ENCODE data around the gene NDRG4.

Gene NDRG4, protein sequence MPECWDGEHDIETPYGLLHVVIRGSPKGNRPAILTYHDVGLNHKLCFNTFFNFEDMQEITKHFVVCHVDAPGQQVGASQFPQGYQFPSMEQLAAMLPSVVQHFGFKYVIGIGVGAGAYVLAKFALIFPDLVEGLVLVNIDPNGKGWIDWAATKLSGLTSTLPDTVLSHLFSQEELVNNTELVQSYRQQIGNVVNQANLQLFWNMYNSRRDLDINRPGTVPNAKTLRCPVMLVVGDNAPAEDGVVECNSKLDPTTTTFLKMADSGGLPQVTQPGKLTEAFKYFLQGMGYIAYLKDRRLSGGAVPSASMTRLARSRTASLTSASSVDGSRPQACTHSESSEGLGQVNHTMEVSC

DNA sequence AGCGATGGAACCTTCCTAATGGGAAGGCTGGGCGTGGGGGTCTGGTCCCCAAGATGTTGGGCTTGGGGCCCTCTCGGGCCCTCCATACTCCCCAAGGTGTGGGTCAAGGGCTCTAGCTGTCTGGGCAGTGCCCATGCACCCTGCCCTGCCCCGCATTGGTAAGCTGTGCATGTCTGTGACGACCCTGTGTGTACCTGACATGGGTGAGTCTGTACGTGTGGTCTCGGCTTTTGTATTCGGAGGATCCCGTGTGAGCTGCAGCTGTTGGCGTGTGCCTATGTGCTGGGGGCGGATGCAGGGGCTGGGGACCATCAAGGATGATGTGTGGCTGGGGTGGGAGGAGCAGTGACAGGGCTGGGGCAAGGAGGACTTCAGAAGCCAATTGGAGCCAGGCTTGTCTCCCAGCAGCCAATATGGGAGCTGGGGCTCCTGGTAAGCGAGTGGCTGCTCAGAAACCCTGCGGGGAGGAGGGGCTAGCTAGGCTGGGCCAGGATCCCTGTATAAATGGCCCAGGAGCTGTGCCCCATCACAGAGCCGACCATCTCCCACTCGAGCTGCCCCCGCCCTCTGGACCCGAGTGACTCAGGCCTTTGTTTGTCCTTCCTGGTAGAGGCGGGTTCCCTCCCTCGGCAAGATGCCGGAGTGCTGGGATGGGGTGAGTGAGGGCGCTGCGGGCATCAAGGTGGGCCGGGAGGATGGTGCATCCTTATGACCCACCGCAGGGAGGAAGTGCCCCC is at the start of gene NDRG4:
Gene NDRG4 (plus strand): TSS at position 529 of the 737 bp plus-strand sequence. CDS start 106 bp downstream, at position 635.
- DNase-seq = peak; percentile 57

DNA sequence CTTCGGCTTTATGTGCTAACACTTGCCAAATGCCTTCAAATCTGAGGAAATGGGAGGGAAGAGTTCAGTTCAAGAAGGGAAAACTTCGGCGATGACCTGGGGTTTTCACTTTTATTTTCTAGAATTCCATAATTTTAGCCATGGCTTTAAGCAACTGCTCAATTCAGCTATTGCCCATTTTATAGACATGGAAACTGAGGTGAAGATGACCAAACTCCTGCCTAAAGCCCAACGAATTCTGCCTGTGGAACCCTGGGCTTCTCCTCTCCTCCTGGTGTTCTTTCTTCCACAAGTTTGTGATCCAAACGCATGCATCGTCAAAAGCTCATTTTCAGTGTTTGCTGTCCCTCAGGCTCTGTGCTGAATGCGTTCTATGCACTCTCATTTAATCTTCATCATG is 49.4 kb upstream of the NDRG4 start:
- no peak for DNase-seq

DNA sequence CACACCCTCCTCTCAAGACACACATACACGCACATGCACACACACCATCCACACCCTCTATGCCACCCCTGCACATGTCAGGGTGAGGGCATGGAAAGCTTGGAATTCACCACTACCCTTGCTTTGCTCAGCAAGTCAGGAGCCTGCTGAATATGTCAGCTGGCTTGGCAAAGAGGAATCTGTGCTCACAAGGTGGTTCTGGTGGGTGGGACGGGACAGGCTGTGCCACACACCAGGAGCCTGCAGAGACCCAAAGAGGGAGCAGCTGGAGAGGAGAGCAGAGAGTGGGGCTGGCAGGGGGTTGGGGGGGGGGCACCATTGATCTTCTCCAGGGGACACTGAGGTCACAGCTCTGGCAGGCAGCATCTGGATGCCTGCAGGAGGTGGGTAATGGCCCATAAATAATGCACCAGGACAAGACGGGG is 48.7 kb upstream of the NDRG4 start:
- DNase-seq = no peak

DNA sequence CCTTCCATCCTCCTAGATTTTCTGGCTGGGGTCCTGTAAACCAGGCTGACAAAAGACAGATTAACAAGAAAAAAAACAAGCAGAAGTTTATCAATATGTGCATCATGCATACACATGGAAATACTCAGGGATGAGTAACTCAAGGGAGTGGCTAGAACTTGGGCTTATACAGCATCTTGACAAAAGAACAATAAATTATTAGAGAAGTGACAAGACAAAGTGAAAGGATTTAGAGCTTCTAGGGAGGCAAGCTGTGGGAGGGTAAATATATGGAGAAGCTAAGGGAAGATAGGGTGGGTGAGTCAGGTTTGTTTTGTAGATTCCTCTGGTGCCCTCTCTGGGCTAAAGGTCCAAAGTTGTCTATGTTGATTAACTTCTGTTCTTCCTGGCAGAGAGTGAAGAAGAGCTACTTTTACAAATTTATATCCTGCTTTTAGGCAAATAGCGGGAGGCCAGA is 48.0 kb upstream of the NDRG4 start:
- no peak for DNase-seq

DNA sequence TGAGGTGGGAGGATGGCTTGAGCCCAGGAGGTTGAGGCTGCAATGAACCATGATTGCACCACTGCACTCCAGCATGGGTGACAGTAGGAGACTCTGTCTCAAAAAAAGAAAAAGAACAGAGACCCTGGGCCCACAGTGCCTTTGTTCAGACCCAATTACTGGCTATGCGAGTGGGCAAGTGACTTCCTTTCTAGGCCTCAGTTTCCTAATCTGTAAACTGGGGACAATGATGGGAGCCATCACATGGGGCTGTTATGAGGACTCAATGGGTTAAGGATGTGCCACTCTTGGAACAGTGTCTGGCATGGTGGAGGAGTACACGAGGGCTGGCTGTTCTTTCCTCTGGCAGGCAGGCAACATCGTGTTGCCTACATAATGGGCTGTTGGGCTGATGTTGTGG is 47.3 kb upstream of the NDRG4 start:
- no peak for DNase-seq

DNA sequence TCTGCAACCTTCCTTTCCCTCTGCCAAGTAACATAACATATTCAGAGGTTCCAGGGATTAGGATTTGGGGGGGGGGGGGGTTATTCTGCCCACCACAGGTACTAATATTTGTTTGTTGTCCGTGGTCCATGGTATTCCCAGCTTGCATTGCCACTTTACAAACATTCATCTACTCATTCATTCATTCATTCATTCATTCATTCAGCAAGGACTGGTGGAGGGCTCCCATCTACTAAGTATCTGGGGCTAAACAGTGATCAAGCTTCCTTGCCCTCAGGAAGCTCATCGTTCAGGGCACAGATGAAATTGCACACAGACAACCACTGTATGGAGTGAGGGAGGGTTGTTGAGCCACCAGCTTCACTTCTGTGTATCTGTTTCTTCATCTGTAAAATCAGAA is 45.8 kb upstream of the NDRG4 start:
- no peak for DNase-seq

DNA sequence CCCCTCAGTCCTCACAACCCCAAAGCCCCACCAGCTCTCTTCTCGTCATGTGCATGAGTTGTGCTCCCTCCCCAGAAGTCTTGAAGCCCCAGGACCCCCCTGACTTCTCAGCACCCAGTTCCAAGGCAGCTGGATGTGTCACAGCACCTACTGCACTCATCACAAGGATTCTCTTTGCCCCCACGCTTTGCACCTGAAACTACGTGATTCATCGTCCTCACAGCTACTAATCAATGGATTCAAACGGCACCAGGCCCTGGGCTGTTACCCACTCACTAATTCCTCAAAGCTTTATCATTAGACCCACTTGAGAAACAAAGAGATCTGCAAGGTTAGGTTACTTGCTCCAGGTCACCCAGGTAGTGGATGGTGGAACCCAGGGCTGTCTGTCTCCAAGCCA is 45.1 kb upstream of the NDRG4 start:
- no peak for DNase-seq

DNA sequence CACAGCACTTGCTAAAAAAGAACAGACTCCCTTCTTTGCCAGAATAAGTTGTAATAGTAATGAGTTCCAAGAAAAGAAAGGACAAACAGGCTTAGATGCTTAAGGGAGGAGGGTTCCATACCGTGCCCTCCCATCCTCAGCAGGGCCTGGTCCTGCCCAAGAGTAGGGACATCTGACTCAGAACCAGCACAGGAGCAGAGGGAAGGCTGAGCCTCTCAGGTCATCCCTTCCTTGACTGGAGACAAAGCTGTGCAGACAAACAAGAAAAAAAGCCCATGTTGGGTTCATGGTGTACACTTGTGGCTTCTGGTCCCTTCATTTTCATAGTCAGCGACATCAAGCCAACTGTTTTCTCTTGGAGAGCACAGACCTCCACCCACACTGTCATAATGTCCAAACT is 44.2 kb upstream of the NDRG4 start:
- DNase-seq = no peak

DNA sequence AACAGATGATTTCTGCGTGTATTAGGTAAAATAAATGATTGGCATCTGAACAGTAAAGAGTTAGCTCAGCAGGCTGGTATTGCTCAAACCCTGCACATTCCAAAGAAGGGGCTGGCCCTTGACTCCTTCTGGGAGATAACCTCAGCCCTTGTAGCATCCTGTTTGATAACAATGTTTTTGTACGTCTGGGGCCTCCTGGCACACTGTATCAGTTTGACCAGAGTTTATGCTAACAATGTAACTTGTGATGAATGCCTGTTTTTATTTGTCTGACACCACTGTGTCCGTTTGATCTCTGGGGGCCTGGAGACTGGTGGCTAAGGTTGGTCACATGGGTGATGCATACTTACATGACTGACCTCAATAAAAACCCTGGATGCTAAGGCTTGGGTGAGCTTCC is 43.8 kb upstream of the NDRG4 start:
- DNase-seq = no peak

DNA sequence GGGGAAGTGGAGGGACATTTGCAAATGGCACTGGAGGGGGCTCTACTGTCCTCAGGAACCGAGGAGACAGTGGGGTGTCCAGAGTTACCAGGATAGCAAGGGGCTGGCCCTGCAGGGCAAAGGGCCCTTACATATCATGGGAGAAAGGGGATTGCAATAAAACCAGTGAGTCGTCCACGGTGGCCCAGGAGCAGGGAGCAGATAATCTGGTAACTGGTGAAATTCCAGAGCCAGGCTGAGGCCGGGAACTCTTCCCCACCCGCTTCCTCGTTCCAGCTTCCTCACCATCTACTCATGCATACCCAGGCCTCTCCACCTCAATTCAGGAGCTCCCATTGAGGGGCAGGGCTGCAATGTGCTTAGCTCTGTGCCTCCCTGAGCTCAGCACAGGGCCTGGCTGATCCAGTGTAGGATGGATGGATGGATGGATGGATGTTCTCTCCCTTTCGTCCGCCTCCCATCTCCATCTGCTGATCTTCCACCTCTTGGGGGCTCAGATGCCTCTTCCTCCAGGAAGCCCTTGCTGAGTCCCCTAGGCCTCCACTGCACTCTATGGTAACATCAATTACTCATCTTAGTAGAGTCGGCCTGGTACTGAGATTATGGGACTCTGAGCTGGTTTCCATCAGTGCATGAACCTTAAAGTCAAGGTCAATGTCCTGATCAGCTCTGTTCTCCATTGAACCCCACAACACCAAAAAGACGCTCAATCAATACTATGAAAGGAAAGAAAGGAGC is 41.2 kb upstream of the NDRG4 start:
- no peak for DNase-seq

DNA sequence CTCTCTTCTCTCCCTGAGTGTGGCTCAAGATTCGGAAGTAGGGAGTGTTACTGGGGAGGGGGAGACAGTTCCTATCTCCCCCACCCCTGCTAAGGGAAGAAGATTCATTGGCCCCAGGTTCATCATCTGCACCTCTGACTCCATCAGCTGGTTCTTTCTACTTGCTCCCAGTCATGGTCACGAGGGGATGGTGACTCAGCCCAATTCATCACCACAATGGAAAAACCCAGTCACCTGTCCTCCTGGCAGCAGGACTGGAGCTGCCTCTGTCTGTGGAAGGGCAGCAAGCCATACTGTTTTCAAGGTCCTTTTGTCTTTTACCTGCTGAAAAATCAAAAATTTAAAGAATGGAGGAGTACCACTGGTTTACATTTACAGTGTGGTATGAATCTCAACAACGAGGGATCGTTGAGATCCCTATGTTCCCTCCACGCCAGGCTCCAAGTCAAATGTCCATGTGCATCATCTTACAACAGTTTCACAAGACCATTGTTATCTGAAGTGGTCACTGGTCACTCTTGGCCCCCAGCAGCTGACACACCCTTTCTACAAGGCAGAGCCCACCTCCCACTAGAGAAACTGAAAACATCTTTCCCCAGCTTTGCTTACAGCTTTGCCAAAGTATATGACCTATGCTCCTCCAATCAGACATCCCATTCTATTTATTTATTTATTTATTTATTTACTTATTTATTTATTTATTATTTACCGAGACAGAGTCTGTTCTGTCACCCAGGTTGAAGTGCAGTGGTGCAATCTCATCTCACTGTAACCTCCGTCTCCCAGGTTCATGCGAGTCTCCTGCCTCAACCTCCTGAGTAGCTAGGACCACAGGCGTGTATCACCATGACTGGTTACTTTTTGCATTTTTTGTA is 40.4 kb upstream of the NDRG4 start:
- no peak for DNase-seq

DNA sequence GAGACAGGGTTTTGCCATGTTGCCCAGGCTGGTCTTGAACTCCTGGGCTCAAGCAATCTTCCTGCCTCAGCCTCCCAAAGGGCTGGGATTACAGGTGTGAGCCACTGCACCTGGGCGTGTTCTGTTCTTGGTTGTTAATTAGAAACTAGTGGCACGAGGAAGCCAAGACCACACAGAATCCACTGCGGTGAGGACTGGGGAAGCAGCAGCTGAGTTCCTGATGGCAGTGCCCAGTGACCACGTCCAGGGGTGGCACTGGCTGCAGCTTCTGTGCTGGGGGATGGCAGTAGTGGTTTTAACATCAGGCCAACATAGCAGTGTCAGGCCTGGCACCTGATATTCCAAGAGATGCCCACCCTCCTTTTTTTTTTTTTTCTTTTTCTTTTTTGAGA is 39.7 kb upstream of the NDRG4 start:
- no peak for DNase-seq

DNA sequence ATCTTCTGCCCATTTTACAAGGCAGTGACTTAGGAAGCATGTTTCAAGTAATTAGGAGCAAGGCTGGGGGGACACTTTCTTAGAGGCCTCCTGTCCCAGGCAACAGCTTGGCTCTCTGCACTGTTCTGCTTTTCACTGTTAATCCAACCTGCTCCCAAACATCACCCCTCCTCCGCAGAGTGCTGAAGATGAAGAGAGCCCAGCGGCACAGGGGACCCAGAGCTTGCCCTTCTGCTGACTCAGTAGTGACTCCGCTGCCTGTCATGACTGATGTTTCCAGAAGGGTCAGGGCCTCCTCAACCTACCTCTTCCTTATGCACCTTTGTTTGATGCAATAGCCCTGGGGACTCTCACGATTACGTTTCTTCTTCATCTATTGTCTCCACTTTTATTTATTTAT is 38.9 kb upstream of the NDRG4 start:
- no peak for DNase-seq

DNA sequence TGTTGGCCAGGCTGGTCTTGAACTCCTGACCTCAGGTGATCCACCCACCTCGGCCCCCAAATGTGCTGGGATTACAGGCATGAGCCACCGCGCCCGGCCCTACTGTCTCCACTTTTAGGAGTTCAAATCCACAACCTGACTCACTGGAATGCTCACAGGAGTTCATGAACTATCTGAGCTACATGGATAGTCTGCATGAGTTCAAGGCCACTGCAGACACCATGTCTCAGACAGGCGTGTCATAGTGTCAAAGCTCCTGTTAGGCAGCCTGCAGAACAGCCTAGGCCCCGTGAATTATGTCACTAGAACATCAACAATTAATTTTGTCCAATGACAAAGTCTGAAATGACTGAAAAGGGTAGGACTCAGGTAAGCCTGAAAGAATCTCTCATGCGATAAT is 38.3 kb upstream of the NDRG4 start:
- DNase-seq = no peak

DNA sequence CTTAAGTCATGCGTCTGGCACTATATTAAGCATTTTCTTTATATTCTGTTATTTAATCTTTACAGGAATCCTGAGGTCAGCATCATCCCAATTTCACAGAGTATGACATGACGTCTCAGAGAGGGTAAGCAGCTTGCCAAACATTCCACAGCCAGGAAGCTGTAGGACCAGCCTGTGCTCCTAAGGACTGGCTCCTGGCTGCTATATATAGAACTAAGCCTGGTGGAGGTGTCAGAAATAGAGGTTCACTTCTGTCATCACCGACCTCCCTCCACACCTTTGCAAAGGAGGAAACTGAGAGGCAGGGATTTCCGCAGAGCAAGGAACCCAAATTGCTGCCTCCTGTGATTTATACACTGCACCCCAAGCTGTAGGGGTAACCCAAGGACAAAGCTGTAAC is 37.9 kb upstream of the NDRG4 start:
- no peak for DNase-seq

DNA sequence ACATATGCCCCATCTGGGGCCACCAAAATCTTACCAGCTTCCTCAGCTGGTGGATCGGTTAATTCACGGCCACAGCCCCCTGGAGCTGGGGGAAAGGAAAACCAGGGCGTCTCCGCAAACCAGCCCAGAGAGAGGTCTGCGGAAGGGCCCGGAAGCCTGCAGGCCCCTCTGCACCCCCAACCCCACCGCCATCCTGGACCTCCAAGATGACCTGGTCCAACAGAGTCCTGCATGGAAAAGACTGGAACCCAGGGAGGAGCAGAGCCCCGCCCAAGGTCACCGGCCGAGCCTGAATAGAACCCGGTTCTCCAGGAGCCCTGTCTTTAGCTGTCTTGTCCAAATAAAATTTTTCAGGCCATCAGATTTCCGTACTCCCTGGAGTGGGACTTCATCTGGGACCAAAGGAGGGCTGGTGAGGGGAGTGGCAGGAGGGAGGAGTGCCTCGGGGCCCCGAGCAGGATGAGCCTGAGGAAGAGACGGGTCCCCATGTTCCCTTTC is 37.4 kb upstream of the NDRG4 start:
- DNase-seq = no peak

DNA sequence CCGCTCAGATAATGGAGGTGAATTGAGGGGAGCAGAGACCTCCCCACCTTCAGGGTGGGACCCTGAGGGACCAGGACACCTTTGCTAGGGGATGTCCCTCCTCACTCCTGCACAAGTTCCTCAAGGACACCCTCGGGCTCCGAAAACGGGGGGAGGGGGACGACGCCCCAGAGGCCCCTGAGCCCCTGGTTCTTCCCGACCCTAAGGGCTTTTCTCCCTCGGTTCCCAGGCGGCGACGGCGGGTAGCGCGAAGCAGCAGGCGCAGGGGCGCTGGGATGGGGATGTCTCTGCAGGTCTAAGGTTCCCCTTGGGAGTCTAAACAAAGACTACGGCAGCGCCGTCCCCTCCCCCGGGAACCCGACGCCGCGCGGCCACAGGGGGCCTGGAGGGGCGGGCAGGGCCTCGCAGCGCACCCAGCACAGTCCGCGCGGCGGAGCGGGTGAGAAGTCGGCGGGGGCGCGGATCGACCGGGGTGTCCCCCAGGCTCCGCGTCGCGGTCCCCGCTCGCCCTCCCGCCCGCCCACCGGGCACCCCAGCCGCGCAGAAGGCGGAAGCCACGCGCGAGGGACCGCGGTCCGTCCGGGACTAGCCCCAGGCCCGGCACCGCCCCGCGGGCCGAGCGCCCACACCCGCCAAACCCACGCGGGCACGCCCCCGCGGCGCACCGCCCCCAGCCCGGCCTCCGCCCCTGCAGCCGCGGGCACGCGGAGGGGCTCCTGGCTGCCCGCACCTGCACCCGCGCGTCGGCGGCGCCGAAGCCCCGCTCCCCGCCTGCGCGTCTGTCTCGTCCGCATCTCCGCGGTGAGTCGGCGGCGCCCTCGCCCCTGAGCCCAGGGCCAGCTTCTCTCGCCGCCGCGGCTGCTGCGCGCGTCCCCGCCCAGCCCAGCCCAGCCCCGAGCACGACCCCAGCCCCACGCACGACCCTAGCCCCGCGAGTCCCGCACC is 36.7 kb upstream of the NDRG4 start:
- DNase-seq = no peak

DNA sequence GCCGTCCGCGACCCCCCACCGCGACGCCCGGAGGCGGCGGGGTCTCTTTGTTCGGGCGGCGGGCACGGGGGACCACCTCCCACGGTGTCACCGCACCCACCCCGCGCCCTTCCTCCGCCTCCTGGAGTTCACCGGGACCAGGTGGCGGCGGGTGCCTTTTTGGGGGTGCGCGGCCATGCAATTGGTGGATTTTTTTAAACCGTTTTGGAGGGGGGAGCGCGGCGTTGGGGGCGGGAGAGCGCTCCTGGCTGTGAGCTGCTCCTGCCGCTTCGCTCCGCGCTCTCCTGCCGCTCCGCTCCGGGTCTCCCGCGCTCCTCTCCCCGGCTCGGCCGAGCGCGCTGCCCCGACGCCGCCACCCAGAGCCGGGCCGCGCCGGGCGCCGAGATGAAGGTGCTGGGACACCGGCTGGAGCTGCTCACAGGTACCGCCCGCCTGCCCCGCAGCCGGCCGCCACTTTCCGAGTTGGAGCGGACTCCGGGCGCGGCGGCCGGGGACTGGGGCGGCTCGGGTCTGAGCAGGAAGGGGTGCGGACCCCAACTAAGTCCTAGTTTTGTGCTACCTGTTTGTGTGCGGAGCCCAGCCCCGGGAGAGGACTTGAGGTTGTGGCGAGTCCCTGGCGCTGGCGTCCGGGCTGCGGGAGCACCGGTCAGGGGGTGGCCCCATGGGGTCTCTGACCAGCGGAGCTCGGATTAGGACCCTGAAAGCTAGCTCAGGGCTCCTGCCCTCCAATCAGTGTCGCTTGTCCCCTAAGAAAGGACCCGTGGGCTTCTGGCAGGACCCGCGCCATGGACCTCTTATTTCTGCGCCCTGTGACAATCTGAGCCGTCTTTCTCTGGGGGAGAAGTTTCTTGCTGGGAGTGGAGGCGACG is 35.7 kb upstream of the NDRG4 start:
- no peak for DNase-seq

DNA sequence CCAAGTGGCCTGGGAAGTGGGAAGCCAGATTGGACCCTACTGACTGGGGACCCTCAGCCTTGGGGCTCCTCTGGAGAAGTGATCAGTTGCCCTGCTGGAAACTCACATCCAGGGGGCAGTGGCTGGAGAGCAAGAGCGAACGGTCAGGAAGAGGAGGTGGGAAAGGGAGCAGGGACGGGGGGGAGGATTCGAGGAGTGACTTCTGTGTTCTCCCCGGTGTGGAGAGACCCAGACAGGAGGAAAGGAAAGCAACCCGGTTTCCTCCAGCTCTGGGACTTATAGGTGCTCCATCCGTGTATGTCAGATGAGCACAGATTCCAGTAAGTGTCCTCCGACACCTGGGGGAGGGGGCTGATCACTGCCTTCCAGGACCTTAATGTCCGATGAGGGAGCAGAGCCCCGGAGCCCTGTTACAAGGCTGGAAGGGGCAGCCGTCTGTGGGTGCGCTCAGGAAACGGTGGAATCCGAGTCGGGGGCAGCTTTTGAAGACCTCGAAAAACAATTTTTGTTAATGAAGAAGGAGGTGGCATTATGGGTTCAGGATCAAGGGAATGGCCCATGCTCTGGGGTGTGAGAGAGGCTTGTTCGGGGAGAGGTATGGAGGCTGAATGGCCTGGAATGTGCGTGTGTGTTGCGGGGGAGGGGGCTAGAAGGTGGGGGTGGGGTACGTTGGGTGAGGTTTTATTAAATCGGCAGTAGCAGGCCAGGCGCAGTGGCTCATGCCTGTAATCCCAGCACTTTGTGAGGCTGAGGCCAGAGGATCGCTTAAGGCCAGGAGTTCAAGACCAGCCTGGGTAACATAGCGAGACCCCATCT is 34.8 kb upstream of the NDRG4 start:
- no peak for DNase-seq

Measured in NCI-H526 treated with DMSO at 0.1 percent for 48 hours (cell line).